HG03159 (cell line): ENCODE results near the gene HSPA8.
"Not testable (repeated sequence)": the region's sequence is repeated elsewhere in the genome, so short reads cannot be mapped to it uniquely, and the experiment has no call there.

Experiments used
- ATAC-seq: cut with Tn5 transposase; IDR thresholded peaks from one replicate; pipeline ENCODE4 v1.9.1; 2021; ENCODE audit warnings: mild to moderate bottlenecking, moderate library complexity; ENCODE audit not compliant: unreplicated experiment

HSPA8 gene

GRCh38 chr11:123061403-123062157 lies at the start of gene HSPA8:
Gene HSPA8, minus strand, starts transcription at chr11:123062136. Its CDS starts 812 bp downstream, at chr11:123061324.
- ATAC-seq = peak; percentile 18

- no peak for ATAC-seq
Measured at GRCh38 chr11:123111465-123111864, 49.5 kb upstream of the HSPA8 start.

- no peak for ATAC-seq
Measured at GRCh38 chr11:123110397-123110796, 48.5 kb upstream of the HSPA8 start.

- no peak for ATAC-seq
Measured at GRCh38 chr11:123107945-123108495, 46.1 kb upstream of the HSPA8 start.

GRCh38 chr11:123104697-123105096 lies 42.8 kb upstream of the HSPA8 start:
- ATAC-seq = no peak

GRCh38 chr11:123103326-123103980 lies 41.5 kb upstream of the HSPA8 start:
- ATAC-seq = no peak

- ATAC-seq = no peak
Measured at GRCh38 chr11:123100379-123101085, 38.6 kb upstream of the HSPA8 start.

GRCh38 chr11:123098990-123099389 lies 37.1 kb upstream of the HSPA8 start:
- ATAC-seq = no peak

- ATAC-seq = no peak
Measured at GRCh38 chr11:123093739-123094138, 31.8 kb upstream of the HSPA8 start.

- ATAC-seq = no peak
Measured at GRCh38 chr11:123091506-123091905, 29.6 kb upstream of the HSPA8 start.

- not testable (repeated sequence) for ATAC-seq
Measured at GRCh38 chr11:123090168-123090567, 28.2 kb upstream of the HSPA8 start.

GRCh38 chr11:123088896-123089295 lies 27.0 kb upstream of the HSPA8 start:
- not testable (repeated sequence) for ATAC-seq

- peak; percentile 86 for ATAC-seq
Measured at GRCh38 chr11:123087657-123088056, 25.7 kb upstream of the HSPA8 start.

- no peak for ATAC-seq
Measured at GRCh38 chr11:123086305-123086704, 24.4 kb upstream of the HSPA8 start.

GRCh38 chr11:123085497-123085896 lies 23.6 kb upstream of the HSPA8 start:
- ATAC-seq = no peak

- ATAC-seq = no peak
Measured at GRCh38 chr11:123084454-123084853, 22.5 kb upstream of the HSPA8 start.

GRCh38 chr11:123083623-123084029 lies 21.7 kb upstream of the HSPA8 start:
- ATAC-seq = no peak

GRCh38 chr11:123082977-123083376 lies 21.0 kb upstream of the HSPA8 start:
- ATAC-seq = no peak

- ATAC-seq = no peak
Measured at GRCh38 chr11:123080015-123080414, 18.1 kb upstream of the HSPA8 start.

GRCh38 chr11:123076484-123076883 lies 14.5 kb upstream of the HSPA8 start:
- no peak for ATAC-seq

GRCh38 chr11:123073343-123074057 lies 11.6 kb upstream of the HSPA8 start:
- ATAC-seq = no peak
